Measurements from ENCODE around the gene SAC3D1.

GRCh38 chr11:65067446-65067845, 26.4 kb downstream of the SAC3D1 start:
- TF ChIP-seq CTCF (conservative IDR thresholded peaks at IDR 0.05; ENCODE audit: low read depth, low read length) (no peak), EZH2phosphoT487 (IDR thresholded peaks at IDR 0.05; ENCODE audit: borderline replicate concordance, low read length) (no peak)
